GM10847 (cell line): ENCODE results near the gene LCLAT1.

Experiments used
- POLR2A ChIP-seq: IDR thresholded peaks from 2 replicates; pipeline ENCODE4 v1.6.1; 2011; ENCODE audit not compliant: insufficient read length; ENCODE audit errors: extremely low read depth

LCLAT1 gene

GRCh38 chr2:30684516-30684915 is 237.5 kb downstream of the LCLAT1 start:
- TF ChIP-seq POLR2A, result no peak

- TF ChIP-seq POLR2A, result no peak
These were observed 237.9 kb downstream of the LCLAT1 start for GRCh38 chr2:30684996-30685395.

GRCh38 chr2:30686000-30686399 is 239.0 kb downstream of the LCLAT1 start:
- TF ChIP-seq POLR2A, result no peak

- no peak for TF ChIP-seq POLR2A
These were observed 239.6 kb downstream of the LCLAT1 start for GRCh38 chr2:30686669-30687068.

- TF ChIP-seq POLR2A, result no peak
These were observed 241.9 kb downstream of the LCLAT1 start for GRCh38 chr2:30688956-30689401.

GRCh38 chr2:30689496-30690125 is 242.6 kb downstream of the LCLAT1 start:
- no peak for TF ChIP-seq POLR2A

- TF ChIP-seq POLR2A, result no peak
These were observed 243.1 kb downstream of the LCLAT1 start for GRCh38 chr2:30690126-30690561.

- no peak for TF ChIP-seq POLR2A
These were observed 244.3 kb downstream of the LCLAT1 start for GRCh38 chr2:30691091-30691947.

GRCh38 chr2:30691948-30692828 is 245.1 kb downstream of the LCLAT1 start:
- TF ChIP-seq POLR2A, result no peak

- TF ChIP-seq POLR2A, result no peak
These were observed 245.8 kb downstream of the LCLAT1 start for GRCh38 chr2:30692829-30693275.
